Measurements from ENCODE around the gene PLEKHH1.

Gene PLEKHH1

GRCh38 chr14:67493092-67493717 lies 39.9 kb upstream of the PLEKHH1 start:
- H3K9me3 ChIP-seq (ENCODE audit: control insufficient read depth, low read length): no peaks in the 10 kb centered on the region
- no peak overlapping the region for H3K9ac ChIP-seq (ENCODE audit: low read length)
- no peaks in the 10 kb centered on the region for H3K27me3 ChIP-seq (ENCODE audit: control insufficient read depth, insufficient read depth, low read length)
- H3K4me3 ChIP-seq (ENCODE audit: low read length): no peak overlapping the region
- peaks cover 5% of the 10 kb centered on the region for H3K4me1 ChIP-seq (ENCODE audit: control insufficient read depth, insufficient read depth, low read length)
- no peaks in the 10 kb centered on the region for H3K36me3 ChIP-seq (ENCODE audit: control insufficient read depth, insufficient read depth, low read length)

GRCh38 chr14:67495827-67496226 lies 37.3 kb upstream of the PLEKHH1 start:
- Histone ChIP-seq H3K27me3 (ENCODE audit: control insufficient read depth, insufficient read depth, low read length) (no peaks in the 10 kb centered on the region), H3K4me1 (ENCODE audit: control insufficient read depth, insufficient read depth, low read length) (no peaks in the 10 kb centered on the region), H3K9me3 (ENCODE audit: control insufficient read depth, low read length) (no peaks in the 10 kb centered on the region), H3K36me3 (ENCODE audit: control insufficient read depth, insufficient read depth, low read length) (no peaks in the 10 kb centered on the region), H3K9ac (ENCODE audit: low read length) (no peak overlapping the region), H3K4me3 (ENCODE audit: low read length) (no peak overlapping the region)

GRCh38 chr14:67497216-67497615 lies 35.9 kb upstream of the PLEKHH1 start:
- Histone ChIP-seq H3K9me3 (ENCODE audit: control insufficient read depth, low read length) (no peaks in the 10 kb centered on the region), H3K36me3 (ENCODE audit: control insufficient read depth, insufficient read depth, low read length) (no peaks in the 10 kb centered on the region), H3K9ac (ENCODE audit: low read length) (no peak overlapping the region), H3K4me3 (ENCODE audit: low read length) (no peak overlapping the region), H3K4me1 (ENCODE audit: control insufficient read depth, insufficient read depth, low read length) (no peaks in the 10 kb centered on the region), H3K27me3 (ENCODE audit: control insufficient read depth, insufficient read depth, low read length) (no peaks in the 10 kb centered on the region)

- Histone ChIP-seq H3K36me3 (ENCODE audit: control insufficient read depth, insufficient read depth, low read length) (no peaks in the 10 kb centered on the region), H3K4me1 (ENCODE audit: control insufficient read depth, insufficient read depth, low read length) (no peaks in the 10 kb centered on the region), H3K27me3 (ENCODE audit: control insufficient read depth, insufficient read depth, low read length) (no peaks in the 10 kb centered on the region), H3K4me3 (ENCODE audit: low read length) (no peak overlapping the region), H3K9ac (ENCODE audit: low read length) (no peak overlapping the region), H3K9me3 (ENCODE audit: control insufficient read depth, low read length) (no peaks in the 10 kb centered on the region)
Measured at GRCh38 chr14:67497716-67498115, 35.4 kb upstream of the PLEKHH1 start.

GRCh38 chr14:67500981-67501380 lies 32.1 kb upstream of the PLEKHH1 start:
- Histone ChIP-seq H3K9ac (ENCODE audit: low read length) (no peak overlapping the region), H3K27me3 (ENCODE audit: control insufficient read depth, insufficient read depth, low read length) (no peaks in the 10 kb centered on the region), H3K9me3 (ENCODE audit: control insufficient read depth, low read length) (no peaks in the 10 kb centered on the region), H3K36me3 (ENCODE audit: control insufficient read depth, insufficient read depth, low read length) (no peaks in the 10 kb centered on the region), H3K4me3 (ENCODE audit: low read length) (no peak overlapping the region), H3K4me1 (ENCODE audit: control insufficient read depth, insufficient read depth, low read length) (no peaks in the 10 kb centered on the region)

GRCh38 chr14:67501670-67502069 lies 31.4 kb upstream of the PLEKHH1 start:
- Histone ChIP-seq H3K36me3 (ENCODE audit: control insufficient read depth, insufficient read depth, low read length) (no peaks in the 10 kb centered on the region), H3K9me3 (ENCODE audit: control insufficient read depth, low read length) (no peaks in the 10 kb centered on the region), H3K27me3 (ENCODE audit: control insufficient read depth, insufficient read depth, low read length) (no peaks in the 10 kb centered on the region), H3K4me1 (ENCODE audit: control insufficient read depth, insufficient read depth, low read length) (no peaks in the 10 kb centered on the region), H3K9ac (ENCODE audit: low read length) (no peak overlapping the region), H3K4me3 (ENCODE audit: low read length) (no peak overlapping the region)

- Histone ChIP-seq H3K36me3 (ENCODE audit: control insufficient read depth, insufficient read depth, low read length) (no peaks in the 10 kb centered on the region), H3K9ac (ENCODE audit: low read length) (no peak overlapping the region), H3K4me3 (ENCODE audit: low read length) (no peak overlapping the region), H3K27me3 (ENCODE audit: control insufficient read depth, insufficient read depth, low read length) (no peaks in the 10 kb centered on the region), H3K4me1 (ENCODE audit: control insufficient read depth, insufficient read depth, low read length) (no peaks in the 10 kb centered on the region), H3K9me3 (ENCODE audit: control insufficient read depth, low read length) (no peaks in the 10 kb centered on the region)
Measured at GRCh38 chr14:67502867-67503266, 30.2 kb upstream of the PLEKHH1 start.

- Histone ChIP-seq H3K9me3 (ENCODE audit: control insufficient read depth, low read length) (no peaks in the 10 kb centered on the region), H3K27me3 (ENCODE audit: control insufficient read depth, insufficient read depth, low read length) (no peaks in the 10 kb centered on the region), H3K4me3 (ENCODE audit: low read length) (no peak overlapping the region), H3K4me1 (ENCODE audit: control insufficient read depth, insufficient read depth, low read length) (no peaks in the 10 kb centered on the region), H3K9ac (ENCODE audit: low read length) (no peak overlapping the region), H3K36me3 (ENCODE audit: control insufficient read depth, insufficient read depth, low read length) (no peaks in the 10 kb centered on the region)
Measured at GRCh38 chr14:67503331-67503730, 29.8 kb upstream of the PLEKHH1 start.

GRCh38 chr14:67505254-67505653 lies 27.8 kb upstream of the PLEKHH1 start:
- Histone ChIP-seq H3K36me3 (ENCODE audit: control insufficient read depth, insufficient read depth, low read length) (no peaks in the 10 kb centered on the region), H3K27me3 (ENCODE audit: control insufficient read depth, insufficient read depth, low read length) (no peaks in the 10 kb centered on the region), H3K9ac (ENCODE audit: low read length) (no peak overlapping the region), H3K4me3 (ENCODE audit: low read length) (no peak overlapping the region), H3K4me1 (ENCODE audit: control insufficient read depth, insufficient read depth, low read length) (no peaks in the 10 kb centered on the region), H3K9me3 (ENCODE audit: control insufficient read depth, low read length) (no peaks in the 10 kb centered on the region)

- H3K27me3 ChIP-seq (ENCODE audit: control insufficient read depth, insufficient read depth, low read length): no peaks in the 10 kb centered on the region
- no peaks in the 10 kb centered on the region for H3K36me3 ChIP-seq (ENCODE audit: control insufficient read depth, insufficient read depth, low read length)
- no peaks in the 10 kb centered on the region for H3K9me3 ChIP-seq (ENCODE audit: control insufficient read depth, low read length)
- no peak overlapping the region for H3K4me3 ChIP-seq (ENCODE audit: low read length)
- peaks cover 6% of the 10 kb centered on the region for H3K4me1 ChIP-seq (ENCODE audit: control insufficient read depth, insufficient read depth, low read length)
- H3K9ac ChIP-seq (ENCODE audit: low read length): no peak overlapping the region
Measured at GRCh38 chr14:67508956-67509355, 24.1 kb upstream of the PLEKHH1 start.

- peaks cover 11% of the 10 kb centered on the region for H3K4me1 ChIP-seq (ENCODE audit: control insufficient read depth, insufficient read depth, low read length)
- H3K9me3 ChIP-seq (ENCODE audit: control insufficient read depth, low read length): no peaks in the 10 kb centered on the region
- H3K36me3 ChIP-seq (ENCODE audit: control insufficient read depth, insufficient read depth, low read length): no peaks in the 10 kb centered on the region
- no peak overlapping the region for H3K4me3 ChIP-seq (ENCODE audit: low read length)
- no peak overlapping the region for H3K9ac ChIP-seq (ENCODE audit: low read length)
- H3K27me3 ChIP-seq (ENCODE audit: control insufficient read depth, insufficient read depth, low read length): no peaks in the 10 kb centered on the region
Measured at GRCh38 chr14:67510121-67510520, 23.0 kb upstream of the PLEKHH1 start.

- H3K36me3 ChIP-seq (ENCODE audit: control insufficient read depth, insufficient read depth, low read length): no peaks in the 10 kb centered on the region
- no peak overlapping the region for H3K9ac ChIP-seq (ENCODE audit: low read length)
- peaks cover 16% of the 10 kb centered on the region for H3K4me1 ChIP-seq (ENCODE audit: control insufficient read depth, insufficient read depth, low read length)
- H3K4me3 ChIP-seq (ENCODE audit: low read length): no peak overlapping the region
- H3K27me3 ChIP-seq (ENCODE audit: control insufficient read depth, insufficient read depth, low read length): no peaks in the 10 kb centered on the region
- no peaks in the 10 kb centered on the region for H3K9me3 ChIP-seq (ENCODE audit: control insufficient read depth, low read length)
Measured at GRCh38 chr14:67510836-67511235, 22.3 kb upstream of the PLEKHH1 start.
